Urinary bladder (tissue), 4 donors: ENCODE data around the gene LIPM. TPM values are rescaled to one million over a fixed set of nuclear protein-coding genes. Genes with fewer than 3 reads are reported as not detected.

ENCODE experiments used
- DNase-seq: peaks from one replicate; pipeline ENCODE4 v3.0.0-alpha.2; 2015; ENCODE audit errors: extremely low spot score
- H3K27ac ChIP-seq: one replicate; pipeline ENCODE4 v1.5.1; 2013; ENCODE audit warnings: low read depth, mild to moderate bottlenecking, moderate library complexity
- H3K36me3 ChIP-seq: one replicate; pipeline ENCODE4 v1.6.1; 2013; ENCODE audit warnings: mild to moderate bottlenecking, moderate library complexity; ENCODE audit not compliant: insufficient read depth
- H3K4me1 ChIP-seq: one replicate; pipeline ENCODE4 v1.6.1; 2013; ENCODE audit warnings: mild to moderate bottlenecking, moderate library complexity; ENCODE audit not compliant: insufficient read depth
- H3K4me3 ChIP-seq: one replicate; pipeline ENCODE4 v1.5.1; 2013; ENCODE audit warnings: low read depth, low read length
- WGBS: extraction: QIAGEN DNeasy Blood & Tissue Kit; methylation state at CpG from one replicate; pipeline ENCODE4 v1.1.7; 2013; 5-methylcytosine and 5-hydroxymethylcytosine counted together
- polyA plus RNA-seq: library from polyadenylated mRNA; stranded (reverse); fragments of 200-250 nt; gene quantifications from one replicate; pipeline ENCODE4 v1.2.3, GENCODE V29; 2013
- total RNA-seq: library from RNA; depleted of rRNA; stranded (reverse); fragments of >200 nt; gene quantifications from one replicate; pipeline ENCODE4 v1.2.3, GENCODE V29; 2014
- donor health status: healthy with polysubstance abuse.
- donor health status: healthy.

LIPM gene
- total and polyA plus RNA-seq, 2 donors: not detected

GRCh38 chr10:88858491-88858890 is 56.0 kb downstream of the LIPM start:
- no peak for DNase-seq
- H3K36me3 ChIP-seq: no peaks in the 10 kb centered on the region
- 40% methylated on average over 2 of the region's 2 CpGs for WGBS
- no peak overlapping the region for H3K4me3 ChIP-seq
- H3K4me1 ChIP-seq: no peaks in the 10 kb centered on the region
- H3K27ac ChIP-seq: no peak overlapping the region

- 98% methylated on average over 1 of the region's 1 CpG for WGBS
Measured at GRCh38 chr10:88861036-88861435, 58.5 kb downstream of the LIPM start.

GRCh38 chr10:88865281-88865876 is 62.8 kb downstream of the LIPM start:
- 91% methylated on average over 4 of the region's 4 CpGs for WGBS
- peaks cover 2% of the 10 kb centered on the region for H3K4me1 ChIP-seq
- no peak for DNase-seq
- no peak overlapping the region for H3K4me3 ChIP-seq
- no peak overlapping the region for H3K27ac ChIP-seq
- H3K36me3 ChIP-seq: no peaks in the 10 kb centered on the region

More at GRCh38 chr10:88861036-88861435, 58.5 kb downstream of the LIPM start:
- DNase-seq: no peak
- no peaks in the 10 kb centered on the region for H3K36me3 ChIP-seq
- H3K4me3 ChIP-seq: no peak overlapping the region
- H3K27ac ChIP-seq: no peak overlapping the region
- H3K4me1 ChIP-seq: no peaks in the 10 kb centered on the region

GRCh38 chr10:88866454-88866853 is 63.9 kb downstream of the LIPM start:
- Histone ChIP-seq H3K4me3 (no peak overlapping the region), H3K36me3 (no peaks in the 10 kb centered on the region), H3K4me1 (peaks cover 2% of the 10 kb centered on the region), H3K27ac (no peak overlapping the region)
- 91% methylated on average over 2 of the region's 2 CpGs for WGBS
- no peak for DNase-seq

- no peak for DNase-seq
- H3K27ac ChIP-seq: no peak overlapping the region
- H3K4me1 ChIP-seq: peaks cover 2% of the 10 kb centered on the region
- no peaks in the 10 kb centered on the region for H3K36me3 ChIP-seq
- no peak overlapping the region for H3K4me3 ChIP-seq
Measured at GRCh38 chr10:88870089-88870488, 67.6 kb downstream of the LIPM start.

Other genes with a start within 250 kb of the LIPM start
- gene RNLS, start 219.4 kb upstream of the LIPM start, total RNA-seq: 6.3 TPM
- gene RNLS, start 219.4 kb upstream of the LIPM start, polyA plus RNA-seq: 6.1 TPM
- gene LIPJ, start 216.0 kb upstream of the LIPM start, total RNA-seq: 0.26 TPM
- gene LIPJ, start 216.0 kb upstream of the LIPM start, polyA plus RNA-seq: not detected
- not detected for gene LIPF, start 138.3 kb upstream of the LIPM start, total RNA-seq
- gene LIPF, start 138.3 kb upstream of the LIPM start, polyA plus RNA-seq: not detected
- gene LIPK, start 96.5 kb upstream of the LIPM start, total RNA-seq: not detected
- not detected for gene LIPK, start 96.5 kb upstream of the LIPM start, polyA plus RNA-seq
- not detected for gene LIPN, start 42.7 kb upstream of the LIPM start, total RNA-seq
- gene LIPN, start 42.7 kb upstream of the LIPM start, polyA plus RNA-seq: 0.06 TPM
- gene ANKRD22, start 49.1 kb downstream of the LIPM start, total RNA-seq: 5.0 TPM
- 3.4 TPM for gene ANKRD22, start 49.1 kb downstream of the LIPM start, polyA plus RNA-seq
- 29.0 TPM for gene STAMBPL1, start 77.5 kb downstream of the LIPM start, total RNA-seq
- gene STAMBPL1, start 77.5 kb downstream of the LIPM start, polyA plus RNA-seq: 2.1 TPM
- 3,971 TPM for gene ACTA2, start 150.0 kb downstream of the LIPM start, total RNA-seq
- gene ACTA2, start 150.0 kb downstream of the LIPM start, polyA plus RNA-seq: 6,755 TPM
- 48.3 TPM for gene FAS, start 188.1 kb downstream of the LIPM start, total RNA-seq
- 9.5 TPM for gene FAS, start 188.1 kb downstream of the LIPM start, polyA plus RNA-seq